Stimulated activated CD8-positive, alpha-beta memory T cell treated with anti-CD3 and anti-CD28 coated beads, Interleukin-2, amount 100 ng/mL, for 48 hours (primary cell): Measurements from ENCODE around the gene KEAP1.
"Not testable (repeated sequence)": the region's sequence is repeated elsewhere in the genome, so short reads cannot be mapped to it uniquely, and the experiment has no call there.

Experiments used
- DNase-seq, 2 donors: peaks; one replicate each; pipeline ENCODE4 v3.0.0-alpha.2; 2020; ENCODE audit warnings: low read depth in 2 of 2

KEAP1 gene

DNA sequence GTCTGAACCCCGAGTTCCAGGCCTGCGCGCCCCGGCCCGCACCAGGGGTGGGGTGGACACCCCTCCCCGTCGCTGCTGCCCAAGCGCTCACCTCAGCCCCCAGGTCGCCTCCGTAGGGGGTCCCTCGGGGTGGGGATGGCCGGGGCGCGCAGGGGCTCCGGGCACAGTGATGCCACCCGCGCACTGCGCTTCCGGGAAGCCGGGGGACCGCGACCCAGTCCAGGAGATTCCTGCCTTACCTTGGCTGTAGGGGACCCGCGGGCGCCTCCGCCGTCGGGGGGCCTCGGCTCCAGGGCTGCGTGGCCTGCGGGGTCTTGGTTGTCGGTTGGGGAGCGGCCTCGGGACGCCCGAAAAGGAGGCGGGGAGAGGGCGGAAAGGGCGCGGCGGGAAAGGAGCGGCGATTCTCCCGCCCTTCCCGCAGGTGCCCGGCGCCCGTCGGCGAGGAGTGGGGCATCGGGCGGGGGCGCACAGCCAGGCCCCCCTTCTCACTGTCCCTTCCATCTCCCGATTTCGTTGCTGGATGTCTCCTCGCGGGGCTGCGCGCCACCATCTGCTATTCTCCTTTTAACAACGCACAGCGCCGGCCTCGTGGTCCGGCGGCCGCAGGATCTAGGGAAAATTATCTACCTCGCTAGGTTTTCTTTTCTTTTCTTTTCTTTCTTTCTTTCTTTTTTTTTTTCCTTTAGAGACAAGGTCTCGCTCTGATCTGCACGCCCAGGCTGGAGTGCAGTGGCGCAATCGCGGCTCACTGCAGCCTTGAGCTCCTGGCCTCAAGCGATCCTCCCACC is at the start of gene KEAP1:
Gene KEAP1 (minus strand): TSS at position 355 of the 788 bp plus-strand sequence. CDS start 3,323 bp downstream, outside the sequence.
- peak in 1 of 2 donors; percentile 43 for DNase-seq

DNA sequence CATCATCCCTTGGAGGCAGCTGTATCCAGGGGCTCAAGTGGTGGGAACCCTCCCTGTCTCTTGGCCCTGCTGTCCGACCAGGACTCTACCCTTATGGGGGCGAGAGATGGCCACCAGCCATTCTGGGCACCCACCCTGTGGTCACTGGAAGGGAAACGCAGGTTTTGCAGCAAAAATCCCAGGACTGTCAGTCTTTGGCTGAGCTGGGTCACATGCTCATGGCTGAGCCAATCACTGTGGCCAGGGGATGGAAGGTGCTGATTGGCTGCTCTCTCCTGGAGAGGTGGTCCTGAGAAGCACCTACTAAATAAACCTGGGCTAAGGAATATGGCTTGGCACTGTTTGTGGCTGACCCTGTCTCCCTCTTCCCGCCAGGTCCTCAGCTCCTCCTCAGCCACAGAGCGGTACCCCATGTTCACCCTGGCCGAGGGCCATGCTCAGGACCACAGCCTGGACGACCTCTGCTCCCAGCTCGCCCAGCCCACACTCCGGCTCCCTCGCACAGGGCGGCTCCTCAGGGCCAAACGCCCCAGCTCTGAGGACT is 49.4 kb upstream of the KEAP1 start:
- no peak for DNase-seq

DNA sequence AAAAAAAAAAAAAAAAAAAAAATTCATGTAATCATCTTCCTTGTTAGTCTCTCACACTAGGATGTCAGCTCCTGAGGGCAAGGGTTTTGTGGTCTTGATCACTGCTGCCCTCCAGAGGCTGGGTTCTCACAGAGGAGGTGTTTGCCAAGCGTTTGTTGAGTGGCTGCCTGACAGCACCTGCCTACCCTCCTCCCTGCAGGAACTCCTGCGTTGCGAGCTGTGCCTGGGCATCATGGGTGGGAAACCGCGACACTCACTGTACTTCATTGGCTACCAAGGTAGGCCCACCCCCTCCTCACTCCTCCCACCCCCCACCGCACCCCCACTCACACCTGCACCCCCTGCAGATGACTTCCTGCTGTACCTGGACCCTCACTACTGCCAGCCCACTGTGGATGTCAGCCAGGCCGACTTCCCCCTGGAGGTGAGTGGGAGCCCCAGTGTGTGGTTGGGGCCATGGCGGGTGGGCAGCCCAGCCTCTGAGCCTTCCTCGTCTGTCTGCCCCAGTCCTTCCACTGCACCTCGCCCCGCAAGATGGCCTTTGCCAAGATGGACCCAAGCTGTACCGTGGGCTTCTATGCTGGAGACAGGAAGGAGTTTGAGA is 48.6 kb upstream of the KEAP1 start:
- DNase-seq, result no peak

DNA sequence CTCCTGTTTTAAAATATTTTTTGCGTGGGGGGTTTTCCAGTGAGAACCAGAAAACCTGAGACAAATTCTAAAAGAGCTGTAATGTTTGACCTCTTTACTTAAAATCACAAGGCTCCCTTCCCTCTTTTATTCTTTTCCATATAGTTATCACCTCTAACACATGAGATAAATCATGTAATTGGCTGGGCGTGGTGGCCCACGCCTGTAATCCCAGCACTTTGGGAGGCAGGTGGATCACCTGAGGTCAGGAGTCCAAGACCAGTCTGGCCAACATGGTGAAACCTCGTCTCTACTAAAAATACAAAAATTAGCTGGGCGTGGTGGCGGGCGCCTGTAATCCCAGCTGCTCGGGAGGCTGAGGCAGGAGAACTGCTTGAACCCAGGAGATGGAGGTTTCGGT is 47.9 kb upstream of the KEAP1 start:
- DNase-seq, result not testable (repeated sequence)

DNA sequence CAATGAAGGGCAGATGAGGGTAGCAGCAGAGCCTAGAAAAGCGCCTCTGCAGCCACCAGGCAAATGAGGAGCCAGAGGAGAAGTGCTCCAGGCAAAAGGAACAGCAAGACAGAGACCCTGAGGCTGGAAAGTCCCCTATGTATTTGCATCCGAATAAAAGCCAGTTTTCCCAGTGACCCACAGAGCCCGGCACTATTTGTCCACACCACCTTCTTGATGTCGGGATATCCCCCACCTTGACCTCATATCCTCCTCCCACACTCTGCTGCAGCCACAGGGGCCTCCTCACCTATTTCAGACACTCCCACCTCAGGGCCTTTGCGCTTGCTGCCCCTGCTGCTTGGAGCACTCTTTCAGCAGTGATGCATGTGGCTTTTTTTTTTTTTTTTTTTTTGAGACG is 47.2 kb upstream of the KEAP1 start:
- DNase-seq, result no peak

DNA sequence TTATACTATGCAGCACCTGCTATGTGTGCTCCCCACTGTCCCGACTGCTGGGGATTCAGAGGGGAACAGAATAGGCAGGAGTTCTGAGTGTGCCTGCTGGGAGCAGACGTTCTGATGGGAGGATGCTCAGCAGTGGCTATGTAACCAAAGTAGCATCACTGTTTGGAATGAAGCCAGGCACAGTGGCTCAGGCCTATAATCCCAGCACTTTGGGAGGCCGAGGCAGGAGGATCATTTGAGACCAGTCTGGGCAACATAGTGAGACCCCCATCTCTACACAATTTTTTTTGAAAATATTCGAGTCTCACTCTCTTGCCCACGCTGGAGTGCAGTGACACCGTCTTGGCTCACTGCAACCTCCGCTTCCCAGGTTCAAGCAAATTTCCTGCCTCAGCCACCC is 46.6 kb upstream of the KEAP1 start:
- DNase-seq, result no peak

DNA sequence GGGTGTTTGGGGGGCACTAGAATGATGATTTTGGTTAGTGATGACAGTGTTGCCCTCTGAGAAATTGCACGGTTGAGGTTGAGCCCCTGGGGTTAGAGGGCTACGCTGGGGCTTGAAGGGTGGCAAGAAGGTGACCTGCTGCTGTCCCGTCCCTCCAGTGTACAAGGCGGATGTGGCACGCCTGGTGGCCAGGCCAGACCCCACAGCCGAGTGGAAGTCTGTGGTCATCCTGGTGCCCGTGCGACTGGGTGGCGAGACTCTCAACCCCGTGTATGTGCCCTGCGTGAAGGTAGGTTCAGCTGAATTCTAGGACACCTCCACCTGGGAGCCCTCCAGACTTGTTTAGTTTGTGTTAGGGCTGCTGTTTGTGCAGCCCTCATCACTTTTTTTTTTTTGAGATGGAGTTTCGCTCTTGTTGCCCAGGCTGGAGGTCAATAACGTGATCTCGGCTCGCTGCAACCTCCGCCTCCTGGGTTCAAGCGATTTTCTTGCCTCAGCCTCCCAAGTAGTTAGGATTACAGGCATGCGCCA is 45.7 kb upstream of the KEAP1 start:
- DNase-seq, result no peak

DNA sequence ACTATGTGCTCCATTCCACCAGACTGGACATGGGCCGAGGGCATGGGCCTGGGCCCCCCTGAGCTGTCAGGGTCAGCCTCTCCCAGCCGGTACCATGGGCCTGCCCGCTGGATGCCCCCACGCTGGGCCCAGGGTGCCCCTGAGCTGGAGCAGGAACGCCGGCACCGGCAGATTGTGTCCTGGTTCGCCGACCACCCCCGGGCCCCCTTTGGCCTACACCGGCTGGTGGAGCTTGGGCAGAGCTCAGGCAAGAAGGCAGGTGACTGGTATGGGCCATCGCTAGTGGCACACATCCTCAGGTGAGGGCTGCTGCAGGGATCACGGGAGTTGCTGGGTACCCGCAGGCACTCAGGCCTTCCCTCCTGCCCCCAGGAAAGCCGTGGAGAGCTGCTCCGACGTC is 43.7 kb upstream of the KEAP1 start:
- DNase-seq, result no peak

DNA sequence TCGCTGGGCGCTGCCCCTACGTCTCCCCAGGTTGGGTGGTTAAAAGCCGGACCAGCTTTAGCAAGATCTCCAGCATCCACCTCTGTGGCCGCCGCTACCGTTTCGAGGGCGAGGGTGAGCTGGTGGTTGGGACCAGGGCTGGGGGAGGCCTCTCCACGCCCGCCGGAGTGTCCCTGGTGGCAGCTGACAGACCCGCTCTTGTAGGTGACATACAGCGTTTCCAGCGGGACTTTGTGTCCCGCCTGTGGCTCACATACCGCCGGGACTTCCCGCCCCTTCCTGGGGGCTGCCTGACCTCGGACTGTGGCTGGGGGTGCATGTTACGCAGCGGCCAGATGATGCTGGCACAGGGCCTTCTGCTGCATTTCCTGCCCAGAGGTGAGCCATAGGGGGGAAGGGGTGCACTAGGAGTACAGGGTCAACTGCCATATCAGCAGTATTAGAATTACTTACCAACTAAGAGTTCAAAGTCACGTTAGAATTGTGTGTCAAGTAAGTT is 41.6 kb upstream of the KEAP1 start:
- no peak for DNase-seq

DNA sequence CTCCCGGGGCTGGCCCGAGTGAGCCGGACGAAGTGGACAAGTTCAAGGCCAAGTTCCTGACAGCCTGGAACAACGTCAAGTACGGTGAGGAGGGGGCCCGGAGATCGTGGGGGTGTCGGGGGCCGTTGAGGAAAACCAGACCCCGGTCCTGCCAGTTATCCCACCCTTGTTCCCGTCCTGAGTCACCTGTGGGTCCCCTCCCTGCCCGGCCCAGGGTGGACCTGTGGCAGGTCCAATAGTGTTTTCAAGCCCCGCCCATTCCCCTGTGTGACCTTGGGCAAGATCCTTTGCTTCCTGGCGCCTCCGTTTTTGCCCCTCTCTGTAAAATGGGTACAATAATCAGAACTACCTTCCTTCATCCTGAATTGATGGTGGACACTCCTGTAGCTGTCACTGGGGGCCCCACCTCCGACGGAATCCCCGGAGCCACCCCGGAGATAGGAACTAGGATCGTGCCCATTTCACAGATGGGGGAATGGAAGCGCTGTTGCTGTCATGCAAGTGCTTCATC is 41.1 kb upstream of the KEAP1 start:
- DNase-seq, result no peak

DNA sequence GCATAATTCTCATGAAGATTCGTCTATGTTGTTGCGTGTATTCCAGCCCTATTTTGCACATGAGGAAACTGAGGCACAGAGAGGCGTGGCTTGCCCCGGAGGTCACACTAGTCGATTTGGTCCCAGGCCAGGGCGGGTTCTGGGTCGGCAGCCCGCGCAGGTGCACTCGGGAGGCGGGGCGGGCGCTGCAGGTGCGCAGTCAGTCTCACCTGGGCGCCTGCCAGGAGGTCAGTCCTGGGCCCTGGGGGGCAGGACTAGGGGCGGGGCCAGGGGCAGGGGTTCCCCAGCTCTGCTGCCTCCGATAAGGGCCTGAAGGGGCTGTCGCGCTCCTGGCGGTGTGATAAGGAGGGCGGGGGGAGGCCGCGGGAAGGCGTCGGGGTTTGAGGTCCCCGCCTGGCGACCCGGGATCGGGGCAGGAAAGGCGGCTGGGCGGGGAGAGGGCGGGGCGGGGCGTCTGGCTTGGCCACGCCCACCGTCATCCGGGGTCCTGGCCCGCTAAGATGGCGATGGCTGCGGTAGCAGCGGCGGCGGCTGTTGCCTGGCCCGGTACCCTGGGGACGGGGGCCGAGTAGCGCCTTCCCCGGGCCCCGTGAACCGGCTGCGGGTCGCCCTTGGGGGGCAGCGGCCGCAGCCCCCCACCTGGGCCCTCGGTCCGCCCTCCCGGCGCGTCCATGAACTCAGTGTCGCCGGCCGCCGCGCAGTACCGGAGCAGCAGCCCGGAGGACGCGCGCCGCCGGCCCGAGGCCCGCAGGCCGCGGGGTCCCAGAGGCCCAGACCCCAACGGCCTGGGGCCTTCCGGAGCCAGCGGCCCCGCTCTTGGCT is 40.5 kb upstream of the KEAP1 start, which contains the start of gene ATG4D:
Gene ATG4D (plus strand): TSS at position 485 of the 822 bp plus-strand sequence. CDS start 187 bp downstream, at position 672.
- DNase-seq, result peak; percentile 71 to 72

DNA sequence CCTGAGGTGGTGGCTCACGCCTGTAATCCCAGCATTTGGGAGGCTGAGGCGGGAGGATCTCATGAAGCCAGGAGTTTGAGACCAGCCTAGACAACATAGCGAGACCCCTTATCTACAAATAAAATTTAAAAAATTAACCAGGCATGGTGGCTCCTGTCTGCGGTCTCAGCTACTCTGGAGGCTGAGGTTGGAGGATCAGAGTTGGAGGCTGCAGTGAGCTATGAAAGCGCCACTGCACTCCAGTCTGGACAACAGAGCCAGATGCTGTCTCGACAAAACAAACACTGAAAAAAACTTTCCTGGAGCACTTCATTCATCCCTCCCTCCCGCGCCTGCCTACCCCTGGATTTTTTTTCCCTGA is 39.9 kb upstream of the KEAP1 start:
- no peak for DNase-seq

DNA sequence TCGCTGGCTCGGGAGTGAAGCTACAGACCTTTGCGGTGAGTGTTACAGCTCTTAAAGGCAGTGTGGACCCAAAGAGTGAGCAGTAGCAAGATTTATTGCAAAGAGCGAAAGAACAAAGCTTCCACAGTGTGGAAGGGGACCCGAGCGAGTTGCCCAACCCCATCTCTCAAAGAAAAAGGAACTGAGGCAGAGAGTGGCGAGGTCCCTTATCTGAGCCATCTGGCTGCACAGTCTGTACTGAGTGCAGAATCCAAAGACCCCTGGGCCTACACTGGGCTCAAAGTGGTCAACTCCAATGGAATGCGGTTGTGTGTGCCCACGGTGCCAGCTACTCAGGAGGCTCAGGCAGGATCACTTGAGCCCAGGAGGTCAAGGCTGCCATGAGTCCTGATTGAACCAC is 35.9 kb upstream of the KEAP1 start:
- DNase-seq, result not testable (repeated sequence)

DNA sequence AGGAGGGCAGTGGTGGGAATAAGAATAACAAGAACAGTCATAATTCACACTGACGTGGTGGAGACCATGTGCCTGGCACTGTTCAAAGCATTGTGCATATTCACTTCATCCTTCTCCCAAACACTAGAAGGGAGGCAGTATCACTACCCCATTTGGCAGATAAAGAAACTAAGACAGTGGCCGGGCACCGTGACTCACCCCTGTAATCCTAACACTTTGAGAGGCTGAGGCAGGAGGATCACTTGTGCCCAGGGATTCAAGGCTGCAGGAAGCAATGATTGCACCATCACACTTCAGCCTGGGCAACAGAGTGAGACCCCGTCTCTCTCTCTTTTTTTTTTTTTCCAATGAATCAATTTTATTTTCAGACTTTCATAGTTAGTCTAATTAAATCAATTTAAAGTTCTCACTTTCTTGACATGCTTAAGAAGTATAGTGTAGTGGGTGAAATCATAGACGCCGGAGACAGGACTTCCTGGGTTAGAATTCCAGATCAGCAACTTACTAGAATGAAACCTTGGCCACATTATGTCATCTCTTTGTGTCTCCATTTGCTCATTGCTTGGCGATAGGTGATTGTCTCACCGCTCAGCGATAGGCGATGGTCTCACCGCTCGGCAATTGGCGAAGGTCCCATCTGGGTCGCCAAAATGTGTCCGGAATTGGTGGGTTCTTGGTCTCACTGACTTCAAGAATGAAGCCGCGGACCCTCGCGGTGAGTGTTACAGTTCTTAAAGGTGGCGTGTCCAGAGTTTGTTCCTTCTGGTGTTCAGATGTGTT is 35.2 kb upstream of the KEAP1 start:
- DNase-seq, result no peak

DNA sequence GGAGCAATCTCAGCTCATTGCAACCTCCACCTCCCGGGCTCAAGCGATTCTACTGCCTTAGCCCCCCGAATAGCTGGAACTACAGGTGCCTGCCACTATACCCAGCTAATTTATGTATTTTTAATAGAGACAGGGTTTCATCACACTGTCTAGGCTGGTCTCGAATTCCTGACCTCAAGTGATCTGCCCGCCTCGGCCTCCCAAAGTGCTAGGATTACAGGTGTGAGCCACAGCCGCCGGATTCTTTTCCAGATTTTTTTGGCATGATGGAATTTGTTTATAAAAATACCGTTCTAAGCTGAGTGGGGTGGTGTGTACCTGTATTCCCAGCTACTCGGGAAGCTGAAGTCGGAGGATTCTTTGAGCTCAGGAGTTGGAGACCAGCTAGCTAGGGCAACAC is 34.5 kb upstream of the KEAP1 start:
- DNase-seq, result no peak

DNA sequence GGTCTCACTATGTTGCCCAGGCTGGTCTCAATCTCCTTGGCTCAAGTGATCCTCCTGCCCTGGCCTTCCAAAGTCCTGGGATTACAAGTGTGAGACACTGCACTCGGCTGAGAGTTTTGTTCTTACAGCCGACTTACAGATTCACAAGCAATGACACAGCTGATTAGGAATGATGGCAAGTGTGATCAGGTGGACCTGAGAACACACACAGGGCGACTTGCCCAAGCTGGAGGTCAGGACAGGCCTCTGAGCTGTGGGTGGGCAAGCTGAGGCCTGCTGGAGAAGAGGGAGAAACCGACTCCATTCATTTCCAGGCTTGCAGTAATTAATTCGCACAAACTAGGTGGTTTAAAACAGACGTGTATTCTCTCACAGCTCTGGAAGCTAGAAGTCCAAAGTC is 32.5 kb upstream of the KEAP1 start:
- DNase-seq, result no peak

DNA sequence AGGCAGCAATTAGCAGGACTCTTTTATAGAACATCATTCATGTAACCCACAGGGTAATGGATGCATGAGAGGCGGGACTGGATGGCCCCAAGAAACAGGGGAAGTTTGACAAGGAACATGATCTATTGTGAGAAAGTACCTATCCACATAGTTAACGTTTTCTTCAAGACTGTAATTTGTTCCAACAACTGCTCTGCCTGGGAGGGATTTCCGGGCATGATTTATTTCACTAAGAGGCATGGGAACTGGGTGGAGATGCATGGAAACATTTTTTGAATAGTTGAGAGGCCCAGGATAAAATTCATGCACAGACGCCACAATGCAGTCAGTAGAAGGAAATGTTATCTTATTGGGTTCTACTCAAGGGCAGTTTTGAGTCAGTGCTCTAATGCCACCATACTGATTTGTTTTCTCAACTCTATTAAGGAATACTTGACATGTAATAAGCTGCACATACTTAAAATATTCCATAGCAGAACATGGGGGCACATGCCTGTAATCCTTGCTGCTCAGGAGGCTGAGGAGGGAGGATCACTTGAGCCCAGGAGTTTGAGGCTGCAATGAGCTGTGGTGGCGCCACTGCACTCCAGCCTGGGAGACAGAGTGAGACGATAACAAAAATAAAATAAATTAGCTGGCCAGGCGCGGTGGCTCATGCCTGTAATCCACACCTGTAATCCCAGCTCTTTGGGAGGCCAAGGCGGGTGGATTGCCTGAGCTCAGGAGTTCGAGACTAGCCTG is 30.7 kb upstream of the KEAP1 start:
- DNase-seq, result no peak

DNA sequence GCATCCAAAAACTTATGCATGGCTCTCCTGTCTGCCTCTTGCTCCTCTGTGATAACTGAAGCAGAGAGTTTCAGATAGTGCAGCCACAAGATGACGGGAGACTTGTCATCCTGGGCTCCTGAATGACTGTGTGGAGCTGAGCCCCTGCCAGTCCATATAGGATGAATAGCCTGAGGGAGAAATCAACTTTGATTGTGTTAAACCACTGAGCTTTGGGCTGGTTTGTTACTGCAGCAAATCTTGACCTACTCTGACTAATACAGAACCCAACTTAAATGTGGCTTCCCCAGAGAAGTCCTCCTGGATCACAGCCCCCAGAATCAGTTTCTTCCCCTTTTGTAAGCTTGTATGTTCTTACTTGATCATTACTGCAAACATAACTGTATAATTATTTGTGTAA is 29.3 kb upstream of the KEAP1 start:
- DNase-seq, result no peak

DNA sequence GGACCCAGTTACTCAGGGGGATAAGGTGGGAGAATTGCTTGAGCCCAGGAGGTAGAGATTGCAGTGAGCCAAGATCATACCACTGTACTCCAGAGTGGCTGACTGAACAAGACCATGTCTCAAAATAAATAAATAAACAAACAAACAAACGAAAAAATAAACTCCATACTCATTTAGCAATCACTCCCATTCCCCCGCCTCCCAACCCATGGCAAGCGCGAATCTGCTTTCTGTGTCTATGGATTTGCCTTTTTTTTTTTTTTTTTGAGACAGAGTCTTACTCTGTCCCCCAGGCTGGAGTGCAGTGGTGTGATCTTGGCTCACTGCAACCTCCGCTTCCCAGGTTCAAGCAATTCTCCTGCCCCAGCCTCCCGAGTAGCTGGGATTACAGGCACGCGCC is 23.7 kb upstream of the KEAP1 start:
- DNase-seq, result not testable (repeated sequence)

DNA sequence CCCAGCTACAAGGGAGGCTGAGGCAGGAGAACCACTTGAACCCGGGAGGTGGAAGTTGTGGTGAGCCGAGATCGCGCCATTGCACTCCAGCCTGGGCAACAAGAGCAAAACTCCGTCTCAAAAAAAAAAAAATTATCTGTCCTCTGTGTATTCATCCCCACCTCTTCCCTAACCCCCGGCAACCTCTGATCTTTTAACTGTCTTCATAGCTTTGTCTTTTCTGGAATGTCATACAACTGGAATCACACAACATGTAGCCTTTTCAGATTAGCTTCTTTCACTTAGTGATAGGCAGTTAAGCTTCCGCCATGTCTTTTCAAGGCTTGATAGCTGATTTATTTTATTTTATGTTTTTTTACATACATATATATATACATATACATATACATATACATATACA is 22.5 kb upstream of the KEAP1 start:
- DNase-seq, result no peak
